ENCODE results near the gene GAMT. TPM values are rescaled to one million over a fixed set of nuclear protein-coding genes. Genes with fewer than 3 reads are reported as not detected.

Gene GAMT
- total and polyA plus RNA-seq, 2 of the 13 experiments (the other 11 are each of a cell fraction or from before 2014, with no cell fraction given), result 115 to 124 TPM

DNA sequence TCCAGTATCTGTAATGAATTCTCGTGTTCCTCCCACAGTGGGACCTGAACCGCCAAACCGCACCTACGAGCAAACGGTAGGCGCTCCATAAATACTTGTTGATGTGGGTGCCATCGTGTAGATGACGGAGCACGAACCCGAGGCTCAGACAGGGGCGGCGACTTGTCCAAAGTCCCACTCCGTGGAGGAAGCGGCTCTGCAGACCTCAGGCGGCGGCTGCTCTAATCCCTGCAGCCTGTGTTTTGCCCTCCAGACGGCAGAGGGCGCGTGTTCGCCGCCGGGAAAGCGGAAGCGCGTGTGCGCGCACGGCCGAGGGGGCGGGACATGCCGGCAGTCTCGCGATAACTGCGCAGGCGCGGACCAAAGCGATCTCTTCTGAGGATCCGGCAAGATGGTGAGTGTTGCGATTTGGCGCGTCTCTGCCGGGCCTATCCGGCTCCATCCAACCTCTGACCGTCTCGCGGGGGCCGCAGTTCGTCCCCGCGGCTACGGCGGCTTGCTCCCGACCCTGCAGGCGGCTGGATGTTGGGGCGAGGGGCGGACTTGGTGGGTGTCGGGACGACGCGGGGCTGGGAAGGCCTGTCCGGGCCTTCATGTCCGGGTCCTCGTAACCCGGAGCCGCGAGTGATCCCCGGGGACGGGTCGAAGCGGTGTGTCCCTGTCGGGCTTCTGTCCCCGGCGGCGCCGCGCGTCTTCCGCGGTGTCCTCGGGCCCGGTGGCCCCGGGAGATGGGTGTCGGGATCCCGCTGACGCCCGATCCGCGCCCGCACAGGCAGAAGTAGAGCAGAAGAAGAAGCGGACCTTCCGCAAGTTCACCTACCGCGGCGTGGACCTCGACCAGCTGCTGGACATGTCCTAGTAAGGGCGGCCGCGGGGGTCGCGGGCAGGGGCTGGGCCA lies 36.9 kb upstream of the GAMT start, which contains the start of gene RPS15 (continued):
- TF ChIP-seq ZKSCAN5 (CRISPR knock-in tag; IDR thresholded peaks at IDR 0.05) (peak; percentile 78; the same call in 1 of the 2 replicates), ZNF672 (CRISPR knock-in tag; IDR thresholded peaks at IDR 0.05) (peak; percentile 92; the same call in 1 of the 2 replicates), ZNF850 (CRISPR knock-in tag; conservative IDR thresholded peaks at IDR 0.05) (peak; percentile 80; the same call in 1 of the 2 replicates), TCF7L2 (IDR thresholded peaks at IDR 0.05; ENCODE audit: low read depth, low read length) (no peak), NFIC (IDR thresholded peaks at IDR 0.05; ENCODE audit: low read length) (peak; percentile 48; the same call in 1 of the 2 replicates), NR3C1 (CRISPR knock-in tag; IDR thresholded peaks at IDR 0.05) (no peak), SATB2 (CRISPR knock-in tag; IDR thresholded peaks at IDR 0.05) (peak; percentile 71; the same call in 1 of the 2 replicates), HNRNPLL (IDR thresholded peaks at IDR 0.05; ENCODE audit: low read depth, low read length, poor library complexity, severe bottlenecking) (peak; percentile 80), ZNF768 (CRISPR knock-in tag; IDR thresholded peaks at IDR 0.05) (peak; percentile 80), ZNF451 (CRISPR knock-in tag; IDR thresholded peaks at IDR 0.05) (0 out of 2 replicates have a peak, but pooled peaks have one; percentile 55), HOXA3 (CRISPR knock-in tag; IDR thresholded peaks at IDR 0.05) (peak; percentile 97), RCOR2 (CRISPR knock-in tag; IDR thresholded peaks at IDR 0.05) (peak; percentile 66), FOXM1 (CRISPR knock-in tag; IDR thresholded peaks at IDR 0.05) (0 out of 2 replicates have a peak, but pooled peaks have one; percentile 49), ZNF788 (CRISPR knock-in tag; IDR thresholded peaks at IDR 0.05; ENCODE audit: borderline replicate concordance) (peak; percentile 99), ZNF724P (CRISPR knock-in tag; IDR thresholded peaks at IDR 0.05; ENCODE audit: borderline replicate concordance) (peak; percentile 34; the same call in 1 of the 2 replicates), SCMH1 (CRISPR knock-in tag; IDR thresholded peaks at IDR 0.05; ENCODE audit: borderline replicate concordance) (no peak), ZNF234 (CRISPR knock-in tag; conservative IDR thresholded peaks at IDR 0.05) (no peak; the same call in 1 of the 2 replicates), SP140L (CRISPR knock-in tag; IDR thresholded peaks at IDR 0.05; ENCODE audit: borderline replicate concordance) (0 out of 2 replicates have a peak, but pooled peaks have one; percentile 50), TRIM24 (CRISPR knock-in tag; IDR thresholded peaks at IDR 0.05) (no peak), RBFOX2 (IDR thresholded peaks at IDR 0.05; ENCODE audit: low read depth, low read length) (peak; percentile 99), FOXA3 (CRISPR knock-in tag; IDR thresholded peaks at IDR 0.05) (peak; percentile 87), BRCA1 (CRISPR knock-in tag; IDR thresholded peaks at IDR 0.05) (peak; percentile 94)
- TF ChIP-seq, protein P1, sequence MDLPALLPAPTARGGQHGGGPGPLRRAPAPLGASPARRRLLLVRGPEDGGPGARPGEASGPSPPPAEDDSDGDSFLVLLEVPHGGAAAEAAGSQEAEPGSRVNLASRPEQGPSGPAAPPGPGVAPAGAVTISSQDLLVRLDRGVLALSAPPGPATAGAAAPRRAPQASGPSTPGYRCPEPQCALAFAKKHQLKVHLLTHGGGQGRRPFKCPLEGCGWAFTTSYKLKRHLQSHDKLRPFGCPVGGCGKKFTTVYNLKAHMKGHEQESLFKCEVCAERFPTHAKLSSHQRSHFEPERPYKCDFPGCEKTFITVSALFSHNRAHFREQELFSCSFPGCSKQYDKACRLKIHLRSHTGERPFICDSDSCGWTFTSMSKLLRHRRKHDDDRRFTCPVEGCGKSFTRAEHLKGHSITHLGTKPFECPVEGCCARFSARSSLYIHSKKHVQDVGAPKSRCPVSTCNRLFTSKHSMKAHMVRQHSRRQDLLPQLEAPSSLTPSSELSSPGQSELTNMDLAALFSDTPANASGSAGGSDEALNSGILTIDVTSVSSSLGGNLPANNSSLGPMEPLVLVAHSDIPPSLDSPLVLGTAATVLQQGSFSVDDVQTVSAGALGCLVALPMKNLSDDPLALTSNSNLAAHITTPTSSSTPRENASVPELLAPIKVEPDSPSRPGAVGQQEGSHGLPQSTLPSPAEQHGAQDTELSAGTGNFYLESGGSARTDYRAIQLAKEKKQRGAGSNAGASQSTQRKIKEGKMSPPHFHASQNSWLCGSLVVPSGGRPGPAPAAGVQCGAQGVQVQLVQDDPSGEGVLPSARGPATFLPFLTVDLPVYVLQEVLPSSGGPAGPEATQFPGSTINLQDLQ (CRISPR knock-in tag; IDR thresholded peaks at IDR 0.05), result peak; percentile 99
- TF ChIP-seq, protein P2, sequence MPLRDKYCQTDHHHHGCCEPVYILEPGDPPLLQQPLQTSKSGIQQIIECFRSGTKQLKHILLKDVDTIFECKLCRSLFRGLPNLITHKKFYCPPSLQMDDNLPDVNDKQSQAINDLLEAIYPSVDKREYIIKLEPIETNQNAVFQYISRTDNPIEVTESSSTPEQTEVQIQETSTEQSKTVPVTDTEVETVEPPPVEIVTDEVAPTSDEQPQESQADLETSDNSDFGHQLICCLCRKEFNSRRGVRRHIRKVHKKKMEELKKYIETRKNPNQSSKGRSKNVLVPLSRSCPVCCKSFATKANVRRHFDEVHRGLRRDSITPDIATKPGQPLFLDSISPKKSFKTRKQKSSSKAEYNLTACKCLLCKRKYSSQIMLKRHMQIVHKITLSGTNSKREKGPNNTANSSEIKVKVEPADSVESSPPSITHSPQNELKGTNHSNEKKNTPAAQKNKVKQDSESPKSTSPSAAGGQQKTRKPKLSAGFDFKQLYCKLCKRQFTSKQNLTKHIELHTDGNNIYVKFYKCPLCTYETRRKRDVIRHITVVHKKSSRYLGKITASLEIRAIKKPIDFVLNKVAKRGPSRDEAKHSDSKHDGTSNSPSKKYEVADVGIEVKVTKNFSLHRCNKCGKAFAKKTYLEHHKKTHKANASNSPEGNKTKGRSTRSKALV (CRISPR knock-in tag; IDR thresholded peaks at IDR 0.05), result peak; percentile 84
- TF ChIP-seq, protein P3, sequence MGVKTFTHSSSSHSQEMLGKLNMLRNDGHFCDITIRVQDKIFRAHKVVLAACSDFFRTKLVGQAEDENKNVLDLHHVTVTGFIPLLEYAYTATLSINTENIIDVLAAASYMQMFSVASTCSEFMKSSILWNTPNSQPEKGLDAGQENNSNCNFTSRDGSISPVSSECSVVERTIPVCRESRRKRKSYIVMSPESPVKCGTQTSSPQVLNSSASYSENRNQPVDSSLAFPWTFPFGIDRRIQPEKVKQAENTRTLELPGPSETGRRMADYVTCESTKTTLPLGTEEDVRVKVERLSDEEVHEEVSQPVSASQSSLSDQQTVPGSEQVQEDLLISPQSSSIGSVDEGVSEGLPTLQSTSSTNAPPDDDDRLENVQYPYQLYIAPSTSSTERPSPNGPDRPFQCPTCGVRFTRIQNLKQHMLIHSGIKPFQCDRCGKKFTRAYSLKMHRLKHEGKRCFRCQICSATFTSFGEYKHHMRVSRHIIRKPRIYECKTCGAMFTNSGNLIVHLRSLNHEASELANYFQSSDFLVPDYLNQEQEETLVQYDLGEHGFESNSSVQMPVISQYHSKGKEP (CRISPR knock-in tag; IDR thresholded peaks at IDR 0.05), result peak; percentile 61; the same call in 1 of the 2 replicates

Measured in HepG2 (cell line).